HCT116 (cell line): ENCODE data around the gene TCF7. TPM values are rescaled to one million over a fixed set of nuclear protein-coding genes. Genes with fewer than 3 reads are reported as not detected.

ENCODE experiments used
- ATAC-seq: fragments of 200-7000 bp; cut with Tn5 transposase; 2 replicates; pipeline ENCODE4 v1.9.1; 2020; ENCODE audit warnings: mild to moderate bottlenecking, moderate library complexity
- BruUV-seq: library from RNA; stranded (reverse); fragments of 400-500 nt; replicated peaks from 2 replicates; lab custom pipeline; 2021; lab: Mats Ljungman, UMichigan
- CTCF ChIA-PET: fragments of 300-600 bp; sonication (Branson Sonifier 250); formaldehyde crosslinking; loops from one replicate; lab custom pipeline; 2021; ENCODE audit warnings: antibody characterized with exemption; lab: Charles Lee
- POLR2A ChIA-PET: fragments of 300-600, 350-600 bp; sonication (Branson Sonifier 250); formaldehyde crosslinking; loops from one replicate; lab custom pipeline; 2021; ENCODE audit warnings: antibody characterized with exemption; lab: Charles Lee
- RAD21 ChIA-PET, 2 experiments: fragments of 300-600 bp; sonication (Branson Sonifier 250); formaldehyde crosslinking; loops; one replicate each; lab custom pipeline; 2023; ENCODE audit warnings: low total read pairs in 2 of 2; ENCODE audit not compliant: uncharacterized antibody in 2 of 2, unreplicated experiment in 2 of 2, low non-redundant PET in 1 of 2; lab: Charles Lee
- DNase-seq: peaks from one replicate; pipeline ENCODE4 v3.0.0-alpha.2; 2010; ENCODE audit warnings: low read depth, low spot score
- H2AFZ ChIP-seq: fragments of 200-600 bp; shearing (Covaris generic), sonication (generic); 2 replicates; pipeline ENCODE4 v1.6.1; 2017; ENCODE audit warnings: low read depth, mixed run types, mixed read lengths, antibody characterized with exemption, low read length; ENCODE audit not compliant: poor library complexity, severe bottlenecking
- H3K27ac ChIP-seq: 2 replicates; pipeline ENCODE4 v1.5.1; 2012; ENCODE audit warnings: low read depth, low read length
- H3K27me3 ChIP-seq: fragments of 200-600 bp; sonication (generic); 2 replicates; pipeline ENCODE4 v1.6.1; 2016; ENCODE audit warnings: mixed run types, low read length, mixed read lengths; ENCODE audit not compliant: insufficient read depth
- H3K36me3 ChIP-seq, 2 experiments: fragments of 200-500 bp in 1 of 2; fragments of 200-600 bp in 1 of 2; sonication (Bioruptor generic) in 1 of 2; sonication (generic) in 1 of 2; 2 replicates each; pipeline versions ENCODE4 v1.5.1 to v1.6.1; 2014 to 2016; ENCODE audit warnings: low read length in 2 of 2, inconsistent platforms in 1 of 2, mixed read lengths in 1 of 2, mixed run types in 1 of 2; ENCODE audit not compliant: insufficient read depth in 2 of 2, control insufficient read depth in 1 of 2
- H3K4me1 ChIP-seq, 2 experiments: fragments of 200-600 bp in 1 of 2; sonication (generic) in 1 of 2; 2 replicates each; pipeline versions ENCODE4 v1.5.1 to v1.6.1; 2012 to 2017; ENCODE audit warnings: low read length in 2 of 2, inconsistent platforms in 1 of 2, mild to moderate bottlenecking in 1 of 2, mixed read lengths in 1 of 2, mixed run types in 1 of 2, moderate library complexity in 1 of 2; ENCODE audit not compliant: insufficient read depth in 2 of 2, control insufficient read depth in 1 of 2
- H3K4me2 ChIP-seq: fragments of 200-600 bp; sonication (generic); 2 replicates; pipeline ENCODE4 v1.6.1; 2017; ENCODE audit warnings: mixed run types, low read length, mixed read lengths
- H3K4me3 ChIP-seq, 2 experiments: fragments of 200-600 bp in 1 of 2; sonication (generic) in 1 of 2; replicated peaks in 1 of 2; 2 replicates each; pipeline ENCODE4 v1.5.1; 2011 to 2016; ENCODE audit warnings: low read length in 2 of 2, control low read depth in 1 of 2, low read depth in 1 of 2, mild to moderate bottlenecking in 1 of 2, mixed read lengths in 1 of 2, mixed run types in 1 of 2
- H3K79me2 ChIP-seq: fragments of 200-600 bp; sonication (generic); 2 replicates; pipeline ENCODE4 v1.6.1; 2017; ENCODE audit warnings: mild to moderate bottlenecking, mixed run types, low read length, moderate library complexity, mixed read lengths; ENCODE audit not compliant: insufficient read depth
- H3K9ac ChIP-seq: fragments of 200-600 bp; sonication (generic); 2 replicates; pipeline ENCODE4 v1.6.1; 2016; ENCODE audit warnings: low read length, mixed read lengths
- H3K9me2 ChIP-seq: fragments of 200-600 bp; sonication (generic), shearing (Covaris generic); 2 replicates; pipeline ENCODE4 v1.6.1; 2017; ENCODE audit warnings: mixed run types, mild to moderate bottlenecking, moderate library complexity; ENCODE audit not compliant: insufficient read depth
- H3K9me3 ChIP-seq, 2 experiments: fragments of 200-500 bp in 1 of 2; fragments of 200-600 bp in 1 of 2; sonication (Bioruptor generic) in 1 of 2; sonication (generic) in 1 of 2; 2 replicates each; pipeline ENCODE4 v1.6.1; 2014 to 2017; ENCODE audit warnings: low read length in 2 of 2, mixed read lengths in 2 of 2, inconsistent platforms in 1 of 2, low read depth in 1 of 2, mild to moderate bottlenecking in 1 of 2, mixed run types in 1 of 2, moderate library complexity in 1 of 2; ENCODE audit not compliant: control insufficient read depth in 1 of 2, insufficient read depth in 1 of 2
- H4K20me1 ChIP-seq: fragments of 200-600 bp; sonication (generic), shearing (Covaris generic); 2 replicates; pipeline ENCODE4 v1.6.1; 2017; ENCODE audit warnings: mixed run types, mild to moderate bottlenecking, moderate library complexity; ENCODE audit not compliant: insufficient read depth
- EZH2 ChIP-seq: fragments of 200-600 bp; sonication (generic); IDR thresholded peaks from 2 replicates; pipeline ENCODE4 v1.6.1; 2017; ENCODE audit warnings: antibody characterized with exemption, mixed run types
- FOSL1 ChIP-seq: IDR thresholded peaks from 2 replicates; pipeline ENCODE4 v1.6.1; 2012; ENCODE audit warnings: low read depth
- SP1 ChIP-seq: IDR thresholded peaks from 2 replicates; pipeline ENCODE4 v1.6.1; 2012; ENCODE audit warnings: low read depth
- YY1 ChIP-seq: IDR thresholded peaks from 2 replicates; pipeline ENCODE4 v1.6.1; 2011; ENCODE audit warnings: low read length, low read depth, moderate library complexity, mild to moderate bottlenecking; ENCODE audit not compliant: insufficient replicate concordance; ENCODE audit errors: extremely low read depth
- ZNF274 ChIP-seq: fragments of 200-500 bp; sonication (Bioruptor generic); IDR thresholded peaks from 2 replicates; pipeline ENCODE4 v1.6.1; 2014; ENCODE audit warnings: mild to moderate bottlenecking, low read depth, low read length, inconsistent platforms
- intact Hi-C: fragments of 100-400 bp; cut with micrococcal nuclease; formaldehyde crosslinking; loops from 2 replicates; pipeline ENCODE4 v1.10.0; 2022
- total RNA-seq: library from RNA; stranded (reverse); gene quantifications from one replicate; pipeline ENCODE4 v1.2.1, GENCODE V29; 2021; ENCODE audit not compliant: unreplicated experiment
- TF ChIP-seq, protein P1 (sequence below): IDR thresholded peaks from 2 replicates; pipeline ENCODE4 v1.6.1; 2012
- TF ChIP-seq, protein P2 (sequence below): IDR thresholded peaks from 2 replicates; pipeline ENCODE4 v1.6.1; 2011; ENCODE audit warnings: mild to moderate bottlenecking, low read length, moderate library complexity; ENCODE audit not compliant: insufficient replicate concordance; ENCODE audit errors: extremely low read depth

Gene TCF7
- total RNA-seq, 1 experiment from 2014 or later, result 17.8 TPM

DNA sequence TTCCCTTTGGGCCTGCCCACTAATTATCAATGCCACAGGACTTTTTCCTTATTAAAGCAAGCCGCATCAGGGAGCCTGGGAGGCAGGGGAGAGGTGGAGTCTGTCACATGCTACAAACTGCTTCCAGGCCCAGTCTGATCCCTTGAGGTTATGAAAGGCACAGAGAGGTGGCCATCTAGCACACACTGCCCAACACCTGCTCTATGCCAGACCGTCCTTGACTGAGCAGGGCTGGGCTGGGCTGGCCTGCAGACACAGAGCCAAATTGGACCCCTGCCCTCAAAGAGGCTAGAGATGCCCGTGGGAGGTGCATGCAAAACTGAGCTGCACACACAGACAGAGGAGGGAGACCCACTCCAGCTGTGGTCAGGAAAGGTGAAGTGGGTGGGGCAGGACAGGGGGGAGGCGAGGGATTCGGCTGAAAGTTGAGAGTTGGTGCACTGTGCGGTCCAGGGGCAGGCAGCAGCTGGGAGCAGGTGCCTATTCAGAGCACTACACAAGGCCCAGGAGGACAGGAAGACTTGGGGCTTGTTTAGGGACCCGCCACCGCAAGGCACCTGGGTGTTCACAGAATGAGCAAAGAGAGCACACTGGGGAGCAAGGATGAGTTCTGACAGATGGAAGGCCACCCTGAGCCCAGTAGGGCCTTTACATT is 36.4 kb upstream of the TCF7 start:
- DNase-seq (no peak), ATAC-seq (no peak)
- no peaks in the 10 kb centered on the region for H3K36me3 ChIP-seq
- H4K20me1 ChIP-seq, result no peaks in the 10 kb centered on the region
- BruUV-seq, result no TSS peak
- no peaks in the 10 kb centered on the region for H3K9me3 ChIP-seq
- no peaks in the 10 kb centered on the region for H3K9me2 ChIP-seq
- H3K27me3 ChIP-seq, result no peaks in the 10 kb centered on the region
- ChIA-PET CTCF (no interaction called here), RAD21 (no interaction called here), POLR2A (no interaction called here)
- no peak overlapping the region for H3K4me3 ChIP-seq
- no peak overlapping the region for H3K27ac ChIP-seq
- H2AFZ ChIP-seq, result no peak overlapping the region
- no peak overlapping the region for H3K9ac ChIP-seq
- H3K4me2 ChIP-seq, result no peak overlapping the region
- H3K79me2 ChIP-seq, result no peaks in the 10 kb centered on the region
- intact Hi-C loops, result no loop called here
- no peaks in the 10 kb centered on the region for H3K4me1 ChIP-seq
- TF ChIP-seq, protein P1, sequence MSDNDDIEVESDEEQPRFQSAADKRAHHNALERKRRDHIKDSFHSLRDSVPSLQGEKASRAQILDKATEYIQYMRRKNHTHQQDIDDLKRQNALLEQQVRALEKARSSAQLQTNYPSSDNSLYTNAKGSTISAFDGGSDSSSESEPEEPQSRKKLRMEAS, result no peak
- TF ChIP-seq EZH2, result no peak
- TF ChIP-seq, protein P2, sequence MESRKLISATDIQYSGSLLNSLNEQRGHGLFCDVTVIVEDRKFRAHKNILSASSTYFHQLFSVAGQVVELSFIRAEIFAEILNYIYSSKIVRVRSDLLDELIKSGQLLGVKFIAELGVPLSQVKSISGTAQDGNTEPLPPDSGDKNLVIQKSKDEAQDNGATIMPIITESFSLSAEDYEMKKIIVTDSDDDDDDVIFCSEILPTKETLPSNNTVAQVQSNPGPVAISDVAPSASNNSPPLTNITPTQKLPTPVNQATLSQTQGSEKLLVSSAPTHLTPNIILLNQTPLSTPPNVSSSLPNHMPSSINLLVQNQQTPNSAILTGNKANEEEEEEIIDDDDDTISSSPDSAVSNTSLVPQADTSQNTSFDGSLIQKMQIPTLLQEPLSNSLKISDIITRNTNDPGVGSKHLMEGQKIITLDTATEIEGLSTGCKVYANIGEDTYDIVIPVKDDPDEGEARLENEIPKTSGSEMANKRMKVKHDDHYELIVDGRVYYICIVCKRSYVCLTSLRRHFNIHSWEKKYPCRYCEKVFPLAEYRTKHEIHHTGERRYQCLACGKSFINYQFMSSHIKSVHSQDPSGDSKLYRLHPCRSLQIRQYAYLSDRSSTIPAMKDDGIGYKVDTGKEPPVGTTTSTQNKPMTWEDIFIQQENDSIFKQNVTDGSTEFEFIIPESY, result no peak
- TF ChIP-seq YY1, result no peak
- no peak for TF ChIP-seq ZNF274
- TF ChIP-seq FOSL1, result no peak
- no peak for TF ChIP-seq SP1
- TF ChIP-seq, all 23 proteins: peak for 0
